Stimulated activated CD4-positive, alpha-beta T cell treated with anti-CD3 and anti-CD28 coated beads, Interleukin-1b, Interleukin-23, amount 100 ng/mL, for 48 hours (primary cell): ENCODE results near the gene ADPGK.
A peak's percentile ranks its signal among the peaks of the same experiment; 100 is the strongest.
"Not testable (repeated sequence)": the region's sequence is repeated elsewhere in the genome, so short reads cannot be mapped to it uniquely, and the experiment has no call there.

Experiments
- DNase-seq: peaks from one replicate; pipeline ENCODE4 v3.0.0-alpha.2; 2020

Gene ADPGK

DNA sequence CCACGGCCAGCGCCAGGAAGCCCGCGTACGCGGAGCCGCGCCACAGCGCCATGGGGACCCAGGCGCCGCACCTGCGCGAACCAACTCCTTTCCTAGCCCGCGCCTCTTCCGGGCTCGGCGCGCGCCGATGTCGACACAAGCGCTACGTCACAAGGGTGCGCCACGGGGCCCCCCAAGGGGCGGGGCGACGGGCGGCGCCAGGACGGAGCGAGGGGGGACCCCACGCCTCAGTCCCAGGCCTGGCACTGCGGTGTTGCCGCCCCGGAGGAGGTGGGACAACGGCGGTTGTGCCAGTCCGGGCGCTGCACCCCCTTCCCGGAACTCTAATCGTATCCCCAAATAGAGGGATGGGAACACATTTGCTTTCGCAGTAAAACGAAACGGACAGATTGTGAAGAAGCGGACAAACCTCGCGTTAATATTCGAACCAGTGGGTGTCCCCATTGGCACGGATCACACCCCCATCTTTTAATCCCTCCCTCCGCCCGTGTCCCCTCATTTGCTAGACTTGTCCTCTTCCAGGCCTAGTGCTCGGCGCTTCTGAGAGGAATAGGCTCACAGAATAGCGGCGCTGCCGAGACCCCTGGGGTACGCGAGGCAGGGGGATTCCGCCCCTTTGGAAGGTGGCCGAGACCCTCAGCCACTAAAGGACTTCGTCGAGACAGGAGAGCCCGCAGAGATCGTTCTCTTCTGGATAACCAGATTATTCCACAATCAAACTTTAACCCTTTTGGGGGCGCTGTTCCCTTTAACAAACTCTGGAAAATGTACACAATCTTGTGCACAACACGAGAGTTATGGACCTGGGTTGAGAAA is at the start of gene ADPGK:
TSS of gene ADPGK (minus strand) at position 119 of the 816 bp plus-strand sequence. CDS start at position 52, 67 bp downstream.
- DNase-seq, result peak; percentile 90

DNA sequence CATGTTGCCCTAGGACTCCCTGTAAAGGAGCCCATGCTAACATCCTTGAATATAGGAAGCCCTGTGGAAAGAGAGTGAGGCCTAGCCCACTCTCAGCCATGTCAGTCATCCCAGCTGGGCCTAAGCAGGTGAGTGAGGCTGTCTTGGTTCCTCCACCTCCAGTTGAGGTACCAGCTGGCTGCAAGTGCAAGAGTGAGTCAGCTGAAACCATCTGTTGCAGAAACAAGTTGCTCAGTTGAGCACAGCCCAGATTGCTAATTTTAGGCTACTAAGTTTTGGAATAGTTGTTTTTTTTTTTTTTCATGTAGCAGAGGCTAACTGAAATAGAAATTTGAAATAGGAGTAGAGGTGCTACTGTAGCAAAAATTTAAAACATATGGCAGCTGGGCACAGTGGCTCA is 43.7 kb upstream of the ADPGK start:
- no peak for DNase-seq

DNA sequence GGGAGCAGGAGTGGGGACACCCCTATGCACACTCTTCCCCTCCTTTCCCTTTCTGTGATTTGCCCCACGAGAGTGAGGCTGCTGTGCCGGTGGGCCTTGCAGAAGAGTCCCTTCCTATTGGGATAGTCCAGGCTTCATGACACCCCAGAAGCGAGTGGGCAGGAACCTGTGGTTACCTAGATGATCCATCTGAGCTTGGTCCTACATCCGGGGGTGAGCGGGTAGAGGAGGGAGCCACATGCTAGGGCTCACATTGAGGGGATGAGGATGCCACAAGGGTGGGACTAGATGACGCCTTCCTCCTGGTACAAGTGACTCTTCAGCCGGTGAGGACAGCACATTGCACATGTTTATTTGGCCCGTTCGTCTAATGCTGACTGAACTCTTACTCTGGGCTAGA is 43.1 kb upstream of the ADPGK start:
- no peak for DNase-seq

DNA sequence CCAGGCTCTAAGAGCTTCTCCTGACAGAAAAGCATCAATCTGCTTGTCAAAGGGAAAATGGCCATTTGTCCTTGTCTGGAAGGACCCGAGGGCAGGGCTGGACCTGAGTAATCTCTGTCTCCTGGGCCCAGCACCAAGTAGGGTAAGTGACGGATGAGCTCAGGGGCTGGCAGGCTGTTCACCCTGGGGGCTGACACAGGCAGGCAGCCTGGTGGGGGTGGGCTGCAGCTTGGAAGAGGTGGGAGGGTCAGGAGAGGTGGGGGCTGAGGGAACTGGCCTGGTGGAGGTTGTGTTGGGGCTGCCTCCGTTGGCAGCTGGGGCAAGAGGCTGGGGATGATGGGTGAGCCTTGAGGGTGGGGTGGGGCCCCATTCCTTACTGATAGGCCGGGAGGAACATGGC is 42.3 kb upstream of the ADPGK start:
- DNase-seq, result no peak

DNA sequence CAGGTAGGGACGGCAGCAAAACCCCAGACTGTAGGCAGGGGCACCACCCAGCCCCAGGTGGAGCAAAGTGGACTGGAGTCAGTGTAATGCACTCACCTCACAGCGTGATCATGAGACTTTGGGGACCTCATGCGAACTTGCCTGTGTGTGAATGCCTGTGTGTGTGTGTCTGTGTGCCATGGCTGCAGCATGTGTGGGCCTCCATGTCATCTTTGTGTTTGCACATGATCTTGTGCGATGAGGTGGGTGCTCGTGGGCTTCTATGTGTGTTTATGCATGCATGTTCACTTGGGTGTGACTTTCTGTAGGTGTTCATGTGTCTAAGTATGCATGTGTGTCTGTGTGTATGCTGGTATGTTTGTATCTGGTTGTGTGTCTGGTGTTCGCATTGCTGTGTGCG is 41.2 kb upstream of the ADPGK start:
- DNase-seq, result no peak

DNA sequence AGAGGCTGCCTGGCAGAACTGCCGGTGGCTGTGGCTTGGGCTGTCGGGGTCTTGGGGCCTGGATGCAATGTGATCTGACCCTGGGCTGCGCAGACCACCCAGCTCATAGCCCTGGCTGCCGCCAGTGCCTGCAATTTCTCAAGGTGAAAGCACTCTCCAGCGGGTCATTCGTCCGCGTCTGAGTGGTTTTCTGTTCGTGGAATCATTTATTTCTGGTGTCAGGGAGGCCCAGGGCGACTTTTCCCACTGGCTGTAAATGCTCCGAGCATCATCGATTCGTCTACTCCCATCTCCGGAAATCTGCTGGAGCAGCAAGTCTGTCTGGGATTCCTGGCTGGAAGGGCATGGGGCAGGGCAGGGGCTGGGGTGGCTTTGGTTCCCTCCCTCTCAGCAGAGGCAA is 40.6 kb upstream of the ADPGK start:
- no peak for DNase-seq

DNA sequence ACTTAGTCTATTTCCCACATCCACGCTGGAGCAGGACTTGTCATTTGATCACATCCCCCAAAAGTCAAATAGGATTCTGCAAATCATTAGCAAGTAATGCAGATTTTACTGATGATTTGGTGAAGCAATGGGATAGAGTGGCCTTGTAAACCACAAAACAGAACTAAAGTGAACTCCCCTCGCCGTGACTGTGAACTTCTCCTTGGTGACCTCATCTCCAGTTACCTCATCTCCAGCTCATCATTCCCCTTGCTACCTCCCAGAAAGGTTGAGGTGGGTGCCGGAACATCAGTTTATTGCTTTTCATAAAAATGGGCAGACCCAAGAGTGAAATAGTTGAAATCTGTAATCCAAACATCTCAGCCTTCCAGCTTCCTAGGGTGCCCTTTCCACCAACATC is 36.7 kb upstream of the ADPGK start:
- DNase-seq, result no peak

DNA sequence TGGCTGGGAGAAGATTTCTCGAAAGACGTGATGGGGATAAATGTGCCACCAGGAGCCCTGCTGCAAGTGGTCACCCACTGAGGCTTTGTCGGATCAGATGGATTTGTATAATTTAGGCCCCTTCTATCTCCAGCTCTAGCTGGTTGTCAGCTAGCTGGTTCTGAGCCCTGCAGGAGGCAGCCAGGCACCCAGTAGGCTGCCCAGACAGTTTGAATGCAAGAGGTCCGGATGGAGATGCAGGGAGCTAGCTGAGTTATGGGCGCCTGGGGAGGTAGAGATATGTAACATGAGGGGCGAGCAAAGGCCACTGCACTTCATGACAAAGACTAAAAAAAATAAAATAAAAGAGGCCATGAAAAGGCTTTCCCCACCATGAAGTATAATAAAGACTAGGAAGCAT is 35.1 kb upstream of the ADPGK start:
- DNase-seq, result no peak

DNA sequence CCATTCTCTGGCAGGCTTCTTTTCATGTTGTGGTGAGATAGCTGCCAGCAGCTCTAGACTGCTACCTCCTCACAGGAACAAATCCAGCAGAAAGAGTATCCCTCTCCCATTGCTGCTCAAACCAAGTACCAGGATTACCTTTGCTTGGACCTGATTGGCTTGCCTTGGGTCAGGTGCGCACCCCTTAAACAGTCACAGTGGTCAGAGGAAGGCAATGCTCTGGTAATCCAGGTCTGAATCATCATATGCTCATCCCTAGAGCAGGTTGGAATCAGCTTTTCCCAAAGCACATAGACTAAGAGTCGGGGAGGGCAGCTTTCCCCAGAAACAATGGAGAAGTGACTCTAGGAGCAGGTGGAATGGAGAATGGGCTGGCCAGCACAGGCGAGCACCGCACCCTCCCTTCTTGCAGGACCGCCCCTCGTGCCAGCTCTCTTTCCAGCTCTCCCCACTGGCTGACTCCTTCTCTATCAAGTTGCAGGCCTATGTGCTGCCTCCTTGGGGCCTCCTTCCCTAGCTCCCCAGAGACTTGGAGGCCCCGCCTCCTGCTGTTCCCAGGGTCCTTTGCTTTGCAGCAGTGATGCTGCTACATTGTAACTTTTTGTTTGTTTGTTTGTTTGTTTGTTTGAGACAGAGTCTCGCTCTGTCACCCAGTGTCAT is 29.9 kb upstream of the ADPGK start:
- DNase-seq, result no peak

DNA sequence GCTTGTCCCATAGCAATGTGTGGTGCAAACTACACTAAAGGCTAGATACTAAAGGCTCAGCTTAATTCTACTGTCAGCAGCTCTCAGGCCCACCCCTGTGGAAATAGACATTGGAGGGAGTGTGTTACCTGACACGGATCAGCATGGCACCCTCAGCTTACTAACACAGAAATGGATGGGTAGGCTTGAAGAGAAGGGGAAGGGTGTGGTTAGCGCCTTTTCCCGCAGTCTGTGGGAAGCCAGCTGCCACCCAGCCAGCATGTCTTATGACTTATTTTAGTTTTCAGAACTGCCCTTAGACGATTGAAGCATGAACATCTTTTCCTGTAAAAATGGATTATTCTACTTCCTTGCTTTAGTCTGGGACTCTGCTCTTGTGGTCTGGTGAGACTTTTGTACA is 25.8 kb upstream of the ADPGK start:
- no peak for DNase-seq

DNA sequence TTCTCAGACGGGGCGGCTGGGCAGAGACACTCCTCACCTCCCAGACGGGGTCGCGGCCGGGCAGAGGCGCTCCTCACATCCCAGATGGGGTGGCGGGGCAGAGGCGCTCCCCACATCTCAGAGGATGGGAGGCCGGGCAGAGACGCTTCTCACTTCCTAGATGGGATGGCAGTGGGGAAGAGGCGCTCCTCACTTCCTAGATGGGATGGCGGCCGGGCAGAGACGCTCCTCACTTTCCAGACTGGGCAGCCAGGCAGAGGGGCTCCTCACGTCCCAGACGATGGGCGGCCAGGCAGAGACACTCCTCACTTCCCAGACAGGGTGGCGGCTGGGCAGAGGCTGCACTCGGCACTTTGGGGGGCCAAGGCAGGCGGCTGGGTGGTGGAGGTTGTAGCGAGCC is 23.8 kb upstream of the ADPGK start:
- not testable (repeated sequence) for DNase-seq

DNA sequence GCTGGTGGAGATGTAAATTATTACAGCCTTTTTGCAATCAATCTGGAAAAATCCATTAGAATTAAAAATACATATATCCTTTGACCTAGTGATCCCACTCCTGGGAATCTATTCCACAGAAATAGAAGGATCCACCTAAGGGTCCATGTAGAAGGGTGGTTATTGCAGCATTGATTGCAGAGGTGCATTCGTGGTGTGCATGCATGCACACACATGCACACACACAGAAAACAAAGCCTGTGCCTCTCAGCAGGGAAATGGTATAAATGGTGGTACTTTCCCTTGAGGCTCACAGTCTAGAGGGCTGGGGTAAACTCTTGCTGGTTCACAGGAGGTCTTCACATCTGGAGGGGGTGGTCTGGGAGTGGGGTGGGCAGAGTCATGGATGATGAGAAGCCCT is 19.4 kb upstream of the ADPGK start:
- DNase-seq, result no peak

DNA sequence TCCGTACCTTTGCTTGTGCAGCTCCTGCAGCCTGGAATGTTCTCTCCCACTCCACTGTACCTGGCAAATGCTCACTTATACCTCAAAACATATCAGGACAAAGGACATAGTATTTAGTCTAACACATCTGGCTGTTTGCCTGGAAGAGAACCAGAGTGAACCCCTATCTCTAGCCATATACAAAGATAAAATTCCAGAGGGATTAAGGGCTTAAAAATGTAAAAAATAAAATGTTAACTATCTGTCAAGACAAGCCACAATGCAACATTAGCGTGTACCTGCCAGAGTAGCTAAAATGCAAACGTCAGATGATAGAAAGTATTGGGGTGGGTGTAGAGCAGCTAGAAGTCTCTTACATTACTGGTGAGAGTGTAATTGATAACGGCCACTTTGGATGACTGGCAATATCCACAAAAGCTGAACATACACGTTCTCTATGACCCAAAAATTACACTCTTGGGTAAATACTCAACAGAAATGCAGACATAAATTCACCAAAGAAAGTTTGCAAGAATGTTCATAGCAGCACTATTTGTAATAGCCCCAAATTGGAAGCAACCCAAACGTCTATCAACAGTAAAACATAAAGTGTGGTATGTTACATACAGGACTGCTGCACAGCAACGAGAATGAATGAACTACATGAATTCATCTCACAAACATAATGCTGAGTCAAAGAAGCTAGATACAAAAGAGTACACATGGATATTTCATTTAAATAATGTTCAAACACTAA is 18.2 kb upstream of the ADPGK start:
- DNase-seq, result no peak

DNA sequence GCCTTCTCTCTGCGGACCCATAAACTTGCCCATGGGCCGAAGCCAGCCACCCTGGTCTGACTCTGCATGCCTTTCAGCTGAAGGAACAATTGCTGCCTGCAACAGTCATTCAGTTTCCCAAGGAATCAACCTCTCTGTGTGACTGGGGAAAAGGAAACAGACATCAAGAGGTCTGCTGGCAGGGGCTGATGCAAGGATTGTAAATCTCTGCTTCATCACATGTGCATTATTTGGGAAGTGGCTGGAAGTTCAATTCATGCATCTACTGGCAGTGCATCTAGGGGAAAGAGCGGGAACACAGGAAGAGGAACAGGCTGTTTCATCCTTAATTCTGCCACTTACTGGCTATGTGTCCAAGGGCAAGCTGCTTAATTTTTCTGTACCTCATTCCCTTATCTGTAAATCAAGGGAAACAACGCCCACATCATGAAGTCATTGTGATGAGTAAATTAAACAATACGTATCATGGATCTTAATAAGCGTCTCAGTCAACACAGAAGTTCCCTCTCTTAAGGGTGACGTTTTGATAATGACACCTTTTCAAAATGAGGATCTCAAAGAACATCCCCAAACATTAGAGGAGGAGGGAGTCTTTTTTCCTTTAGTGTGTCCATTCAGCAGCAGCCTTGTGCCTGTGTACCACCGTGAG is 17.4 kb upstream of the ADPGK start:
- no peak for DNase-seq

DNA sequence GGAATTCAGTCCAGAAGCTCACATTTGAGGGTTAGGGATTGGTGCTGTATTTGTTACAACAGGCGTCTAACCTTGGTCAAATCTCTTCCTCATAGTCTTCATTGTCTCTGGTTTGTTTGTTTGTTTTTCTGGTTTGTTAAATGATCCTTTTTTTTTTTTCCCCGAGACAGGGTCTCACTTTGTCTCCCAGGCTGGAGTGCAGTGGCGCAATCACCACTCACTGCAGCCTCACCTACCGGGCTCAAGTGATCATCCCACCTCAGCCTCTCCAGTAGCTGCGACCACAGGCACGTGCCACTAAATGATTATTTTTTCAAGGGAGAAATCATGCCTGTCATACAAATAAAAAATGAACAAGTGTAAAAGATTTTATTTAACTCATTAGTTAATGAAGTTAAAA is 14.3 kb upstream of the ADPGK start:
- no peak for DNase-seq

DNA sequence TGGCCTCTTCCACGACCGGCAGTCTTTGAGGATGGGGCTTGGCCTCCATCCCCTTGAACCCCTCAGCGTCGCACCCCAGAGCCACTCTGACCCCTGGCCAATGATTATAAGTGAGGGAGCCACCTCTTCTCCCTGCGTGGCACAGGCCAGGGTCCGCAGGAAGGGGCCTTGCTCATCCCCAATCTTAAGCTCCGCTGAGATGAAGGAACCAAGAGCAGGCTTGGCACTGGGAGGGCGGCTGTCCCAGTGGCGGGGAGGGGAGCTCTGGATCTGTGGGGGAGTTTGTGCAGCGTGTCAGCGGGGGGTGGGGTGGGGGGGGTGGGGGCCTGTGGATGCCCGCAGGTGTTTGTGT is 13.8 kb upstream of the ADPGK start:
- no peak for DNase-seq

DNA sequence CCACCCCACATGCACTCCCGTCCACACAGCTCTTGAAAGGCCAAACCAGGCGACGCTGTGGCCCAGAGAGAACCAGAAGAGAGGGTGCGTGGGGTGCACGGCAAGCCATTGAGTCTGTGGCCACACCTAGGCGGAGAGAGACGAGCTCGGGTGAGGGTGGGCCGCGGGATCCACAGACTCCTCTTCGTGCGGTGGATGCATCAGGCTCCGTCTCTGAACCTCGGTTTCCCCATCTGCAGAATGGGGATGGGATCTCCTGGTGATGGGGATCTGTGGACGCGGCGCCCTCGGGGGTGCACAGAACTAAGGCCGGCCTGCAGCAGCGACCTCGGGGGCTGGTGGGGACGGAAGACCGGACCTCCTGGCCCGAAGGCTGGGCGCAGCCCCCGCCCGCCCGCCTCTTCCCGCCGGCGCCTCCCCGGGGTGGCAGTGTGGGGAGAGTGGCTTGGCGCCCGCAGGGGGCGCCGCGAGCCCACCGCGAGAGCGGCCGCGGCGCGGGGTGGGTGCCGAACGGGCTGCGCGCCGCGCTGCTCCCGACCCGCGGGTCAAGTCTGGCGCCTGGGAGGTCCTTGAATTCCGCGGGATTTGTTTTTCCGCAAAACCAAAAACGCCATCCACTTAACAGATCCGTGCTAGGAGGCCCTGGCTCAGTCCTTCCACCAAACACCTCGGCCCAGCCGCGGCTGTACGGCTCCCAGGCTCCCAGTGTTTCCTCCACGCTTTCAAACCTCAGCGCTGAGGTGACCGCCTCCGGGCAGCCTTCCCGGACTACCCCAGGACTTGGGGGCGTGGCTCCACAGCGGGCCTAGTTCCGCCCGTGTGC is 13.2 kb upstream of the ADPGK start:
- peak; percentile 31 for DNase-seq

DNA sequence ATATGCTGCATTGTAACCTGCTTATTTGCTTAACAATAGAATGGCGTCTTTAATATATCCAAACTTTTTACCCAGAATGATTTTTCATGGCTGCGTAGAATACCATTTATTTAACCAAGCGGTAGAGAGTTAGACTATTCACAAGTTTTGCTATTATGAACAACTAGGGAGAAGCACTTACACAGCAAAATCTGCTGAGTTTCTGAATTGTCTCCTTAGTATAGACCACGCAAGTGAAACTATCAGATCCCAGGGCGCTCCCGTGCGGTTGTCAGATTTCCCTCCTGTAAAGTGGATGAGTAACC is 12.6 kb upstream of the ADPGK start:
- DNase-seq, result no peak

DNA sequence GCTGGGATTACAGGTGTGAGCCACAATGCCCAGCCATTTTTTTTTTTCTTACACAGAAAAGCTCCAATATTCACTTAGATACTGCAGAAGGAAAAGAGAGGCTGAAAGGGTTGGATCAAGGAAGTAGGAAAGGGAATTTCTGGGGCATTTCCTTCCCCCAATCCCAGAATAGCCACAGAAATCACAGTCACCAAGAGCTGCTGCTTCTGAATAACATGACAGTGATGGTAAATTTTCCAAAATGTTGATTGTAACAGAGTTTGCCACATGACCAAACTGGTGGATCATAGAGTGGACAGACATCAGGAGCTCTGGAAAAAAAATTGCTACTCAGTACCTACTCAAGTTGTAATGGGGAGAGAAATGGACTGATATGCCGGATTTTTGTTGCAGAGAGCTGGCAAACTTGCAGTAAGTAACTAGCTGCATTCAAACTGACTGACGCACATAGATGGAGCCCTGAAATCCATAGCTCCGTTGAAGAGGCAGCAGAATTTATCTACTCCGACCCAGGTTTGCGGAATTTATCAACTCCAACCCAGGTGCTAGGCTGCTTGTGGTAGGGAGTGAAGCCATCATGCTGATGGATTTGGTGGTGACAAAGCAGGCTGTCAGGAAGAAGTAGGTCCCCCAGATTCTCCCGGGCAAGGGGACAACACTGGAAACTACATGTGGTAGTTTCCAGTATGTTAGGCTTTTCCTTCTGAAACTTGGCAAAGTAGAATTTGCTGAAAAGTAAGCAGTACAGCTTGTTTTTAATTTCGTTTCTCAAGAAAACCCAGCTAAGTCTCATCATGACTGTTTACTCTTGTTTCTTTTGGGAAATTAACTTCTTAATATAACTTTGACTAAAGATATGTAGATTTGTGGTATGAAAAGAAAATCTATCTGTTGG is 10.5 kb upstream of the ADPGK start:
- no peak for DNase-seq

DNA sequence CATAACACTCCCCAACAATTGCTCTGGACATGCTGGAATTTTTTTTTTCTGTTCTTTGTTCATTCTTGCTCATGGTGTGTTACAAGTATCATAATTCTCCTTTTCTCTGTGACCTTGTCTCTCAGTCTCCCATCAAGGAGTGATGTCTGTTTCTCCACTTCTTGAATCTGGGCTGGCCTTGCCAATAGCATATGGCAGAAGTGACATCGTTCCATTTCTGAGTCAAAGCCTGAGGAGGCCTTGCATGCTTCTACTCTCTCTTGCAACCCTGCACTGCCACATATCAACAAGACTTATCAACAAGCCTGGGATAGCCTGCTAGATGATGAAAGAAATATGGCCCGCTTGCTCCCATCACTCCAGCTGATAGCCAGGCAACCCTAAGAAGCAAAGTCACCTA is 8.9 kb upstream of the ADPGK start:
- DNase-seq, result no peak

DNA sequence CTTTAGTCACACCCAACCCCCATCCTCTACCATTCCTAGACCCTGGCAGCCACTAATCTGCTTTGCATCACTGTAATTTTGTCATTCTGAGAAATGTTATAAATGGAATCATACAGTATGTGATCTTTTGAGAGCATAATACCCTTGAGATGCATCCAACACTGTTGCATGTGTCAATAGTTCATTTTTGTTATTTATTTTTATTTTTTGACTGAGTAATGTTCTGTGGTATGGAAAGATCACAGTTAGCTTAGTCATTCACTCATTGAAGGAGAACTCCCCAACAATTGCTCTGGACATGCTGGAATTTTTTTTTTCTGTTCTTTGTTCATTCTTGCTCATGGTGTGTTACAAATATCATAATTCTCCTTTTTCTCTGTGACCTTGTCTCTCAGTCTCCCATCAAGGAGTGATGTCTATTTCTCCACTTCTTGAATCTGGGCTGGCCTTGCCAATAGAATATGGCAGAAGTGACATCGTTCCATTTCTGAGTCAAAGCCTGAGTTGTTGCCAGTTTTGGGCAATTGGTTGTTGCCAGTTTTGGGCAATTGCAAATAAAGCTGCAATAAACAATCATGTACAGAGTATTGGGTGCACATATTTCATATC is 6.8 kb upstream of the ADPGK start:
- no peak for DNase-seq
